HEK293T (cell line): ENCODE measurements around the gene GSTP1.

ENCODE experiments used
- CTBP1 ChIP-seq: fragments of 450-650 bp; IDR thresholded peaks from 2 replicates; pipeline ENCODE4 v1.6.1; 2016; ENCODE audit warnings: borderline replicate concordance
- ELF4 ChIP-seq: fragments of 450-650 bp; IDR thresholded peaks from 2 replicates; pipeline ENCODE4 v1.6.1; 2017; ENCODE audit warnings: antibody characterized with exemption
- FOXA1 ChIP-seq: fragments of 450-650 bp; IDR thresholded peaks from 2 replicates; pipeline ENCODE4 v1.6.1; 2016; ENCODE audit warnings: mild to moderate bottlenecking
- FOXK2 ChIP-seq: fragments of 450-650 bp; IDR thresholded peaks from 2 replicates; pipeline ENCODE4 v1.6.1; 2016; ENCODE audit warnings: mild to moderate bottlenecking
- FOXM1 ChIP-seq: fragments of 450-650 bp; IDR thresholded peaks from 2 replicates; pipeline ENCODE4 v1.6.1; 2017; ENCODE audit warnings: mild to moderate bottlenecking, borderline replicate concordance
- LEF1 ChIP-seq: fragments of 450-650 bp; IDR thresholded peaks from 2 replicates; pipeline ENCODE4 v1.6.1; 2017; ENCODE audit warnings: mild to moderate bottlenecking, borderline replicate concordance
- NFRKB ChIP-seq: fragments of 450-650 bp; IDR thresholded peaks from 2 replicates; pipeline ENCODE4 v1.6.1; 2016; ENCODE audit warnings: mild to moderate bottlenecking, moderate library complexity
- SP1 ChIP-seq: fragments of 450-650 bp; IDR thresholded peaks from 2 replicates; pipeline ENCODE4 v1.6.1; 2017
- SUZ12 ChIP-seq: fragments of 450-650 bp; IDR thresholded peaks from 2 replicates; pipeline ENCODE4 v1.6.1; 2016; ENCODE audit warnings: mild to moderate bottlenecking
- TF ChIP-seq, protein P1 (sequence below): fragments of 450-650 bp; IDR thresholded peaks from 2 replicates; pipeline ENCODE4 v1.6.1; 2016

DNA sequence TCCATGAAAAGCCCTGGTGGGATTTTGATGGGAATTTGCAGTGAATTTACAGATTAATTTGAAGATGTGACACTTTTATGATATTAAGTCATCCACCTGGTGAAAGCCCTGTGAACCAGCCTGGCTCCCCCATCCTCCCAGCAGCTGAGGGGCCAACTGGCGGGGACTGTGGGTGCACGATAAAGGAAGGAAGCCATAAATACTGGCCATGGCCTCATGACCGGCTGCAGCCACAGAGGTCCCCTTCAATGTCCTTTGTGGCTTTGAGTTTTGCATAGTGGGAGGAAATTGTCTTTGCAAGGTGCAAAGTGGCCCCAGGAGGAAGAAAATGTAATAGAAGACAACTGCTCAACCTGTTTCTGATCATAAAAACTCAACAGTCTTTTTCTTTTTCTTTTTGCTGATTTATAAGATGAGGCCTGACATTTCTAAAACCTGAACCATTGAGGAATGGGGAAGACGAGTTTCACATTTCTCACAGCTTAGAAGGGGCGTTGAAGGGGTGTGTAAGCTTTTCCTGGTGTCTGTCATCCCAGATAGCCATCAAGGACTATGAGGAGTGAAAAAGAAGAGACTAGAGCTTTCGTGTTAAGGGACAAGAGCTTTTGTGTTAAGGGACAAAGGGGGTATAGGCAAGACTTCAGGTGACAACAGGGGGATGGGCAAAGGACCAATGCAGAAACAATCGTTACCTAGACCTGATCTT, 16.9 kb downstream of the GSTP1 start:
- TF ChIP-seq, protein P1, sequence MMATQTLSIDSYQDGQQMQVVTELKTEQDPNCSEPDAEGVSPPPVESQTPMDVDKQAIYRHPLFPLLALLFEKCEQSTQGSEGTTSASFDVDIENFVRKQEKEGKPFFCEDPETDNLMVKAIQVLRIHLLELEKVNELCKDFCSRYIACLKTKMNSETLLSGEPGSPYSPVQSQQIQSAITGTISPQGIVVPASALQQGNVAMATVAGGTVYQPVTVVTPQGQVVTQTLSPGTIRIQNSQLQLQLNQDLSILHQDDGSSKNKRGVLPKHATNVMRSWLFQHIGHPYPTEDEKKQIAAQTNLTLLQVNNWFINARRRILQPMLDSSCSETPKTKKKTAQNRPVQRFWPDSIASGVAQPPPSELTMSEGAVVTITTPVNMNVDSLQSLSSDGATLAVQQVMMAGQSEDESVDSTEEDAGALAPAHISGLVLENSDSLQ: no peak
- TF ChIP-seq FOXM1 (no peak), LEF1 (no peak), ELF4 (no peak), FOXK2 (no peak), SP1 (no peak), CTBP1 (no peak), SUZ12 (no peak), NFRKB (no peak), FOXA1 (no peak)
